Effector memory CD8-positive, alpha-beta T cell (primary cell): ENCODE measurements around the gene MSI2.
A peak's percentile ranks its signal among the peaks of the same experiment; 100 is the strongest.
"Not testable (repeated sequence)": the region's sequence is repeated elsewhere in the genome, so short reads cannot be mapped to it uniquely, and the experiment has no call there.

Experiments used
- ATAC-seq: fragments of 150-1000 bp; cut with Tn5 transposase; replicated peaks from 2 replicates; pipeline ENCODE4 v1.10.0; 2021; ENCODE audit warnings: mild to moderate bottlenecking, moderate library complexity
- DNase-seq, 3 experiments: peaks; one replicate each; pipeline ENCODE4 v3.0.0; 2021
- H3K27ac Mint-ChIP-seq, 2 donors: one replicate each; pipeline ENCODE4 v1.8.0; 2022; ENCODE audit warnings: mild to moderate bottlenecking in 2 of 2, mixed read lengths in 2 of 2, moderate library complexity in 2 of 2
- H3K27me3 Mint-ChIP-seq, 2 donors: one replicate each; pipeline ENCODE4 v1.8.0; 2022; ENCODE audit warnings: mixed read lengths in 2 of 2
- H3K36me3 Mint-ChIP-seq: one replicate; pipeline ENCODE4 v1.8.0; 2022; ENCODE audit warnings: mild to moderate bottlenecking, moderate library complexity, mixed read lengths; ENCODE audit not compliant: insufficient read depth
- H3K4me1 Mint-ChIP-seq, 2 donors: one replicate each; pipeline ENCODE4 v1.8.0; 2022; ENCODE audit warnings: low read depth in 2 of 2, mixed read lengths in 2 of 2
- H3K4me3 Mint-ChIP-seq, 2 donors: one replicate each; pipeline ENCODE4 v1.8.0; 2022; ENCODE audit warnings: mild to moderate bottlenecking in 2 of 2, mixed read lengths in 2 of 2, moderate library complexity in 2 of 2
- H3K9me3 Mint-ChIP-seq, 2 donors: one replicate each; pipeline ENCODE4 v1.8.0; 2022; ENCODE audit warnings: mixed read lengths in 2 of 2

MSI2 gene

DNA sequence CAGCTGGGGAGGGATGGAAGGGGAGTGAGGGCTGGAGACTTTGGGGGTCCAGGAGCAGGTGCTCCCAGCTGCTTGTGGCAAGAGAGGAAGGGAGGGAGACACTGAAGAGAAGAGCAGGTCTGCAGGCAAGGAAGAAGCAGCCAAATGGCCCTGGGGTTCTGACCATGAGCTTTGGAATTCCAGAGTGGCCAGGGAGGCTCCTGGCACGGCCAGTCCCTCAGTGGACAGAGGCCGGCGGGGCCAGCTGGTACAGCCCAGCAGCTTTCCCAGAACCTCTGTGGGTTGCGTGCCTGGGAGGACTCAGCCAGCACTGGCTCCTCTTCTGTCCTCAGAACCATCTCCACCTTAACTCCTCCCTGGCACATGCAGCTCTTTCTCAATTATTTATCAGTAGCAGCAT is 233.0 kb downstream of the MSI2 start:
- H3K9me3 Mint-ChIP-seq = no peaks in the 10 kb centered on the region

GRCh38 chr17:57490111-57490845 is 234.0 kb downstream of the MSI2 start:
- Mint-ChIP-seq H3K4me1 (peaks cover 23 to 31% of the 10 kb centered on the region in 2 donors), H3K4me3 (no peak overlapping the region), H3K27me3 (no peaks in the 10 kb centered on the region), H3K36me3 (peaks cover 2% of the 10 kb centered on the region), H3K27ac (no peak overlapping the region), H3K9me3 (no peaks in the 10 kb centered on the region)
- DNase-seq = no peak
- no peak for ATAC-seq

More for the DNA sequence above, 233.0 kb downstream of the MSI2 start:
- Mint-ChIP-seq H3K27ac (peak overlapping the region in 1 of 2 donors; percentile 35), H3K27me3 (no peaks in the 10 kb centered on the region), H3K4me3 (no peak overlapping the region), H3K36me3 (peaks cover 2% of the 10 kb centered on the region), H3K4me1 (peaks cover 28 to 35% of the 10 kb centered on the region in 2 donors)
- no peak for DNase-seq
- ATAC-seq = no peak

- DNase-seq (no peak), ATAC-seq (no peak)
- H3K27ac Mint-ChIP-seq = no peak overlapping the region
- H3K36me3 Mint-ChIP-seq = peaks cover 2% of the 10 kb centered on the region
- no peaks in the 10 kb centered on the region for H3K27me3 Mint-ChIP-seq
- H3K4me3 Mint-ChIP-seq = no peak overlapping the region
- no peaks in the 10 kb centered on the region for H3K9me3 Mint-ChIP-seq
- peaks cover 20 to 28% of the 10 kb centered on the region in 2 donors for H3K4me1 Mint-ChIP-seq
Observed at GRCh38 chr17:57490890-57491289, 234.6 kb downstream of the MSI2 start.

- no peak for DNase-seq
- H3K36me3 Mint-ChIP-seq = peaks cover 2% of the 10 kb centered on the region
- H3K27me3 Mint-ChIP-seq = no peaks in the 10 kb centered on the region
- no peak overlapping the region for H3K4me3 Mint-ChIP-seq
- no peak for ATAC-seq
- H3K27ac Mint-ChIP-seq = no peak overlapping the region
- H3K4me1 Mint-ChIP-seq = peaks cover 15 to 35% of the 10 kb centered on the region in 2 donors
- H3K9me3 Mint-ChIP-seq = no peaks in the 10 kb centered on the region
Observed at GRCh38 chr17:57493171-57493570, 236.8 kb downstream of the MSI2 start.

GRCh38 chr17:57493625-57494024 is 237.3 kb downstream of the MSI2 start:
- no peaks in the 10 kb centered on the region for H3K9me3 Mint-ChIP-seq
- H3K36me3 Mint-ChIP-seq = peaks cover 2% of the 10 kb centered on the region
- ATAC-seq = no peak
- H3K4me3 Mint-ChIP-seq = no peak overlapping the region
- no peaks in the 10 kb centered on the region for H3K27me3 Mint-ChIP-seq
- H3K27ac Mint-ChIP-seq = no peak overlapping the region
- peaks cover 15 to 34% of the 10 kb centered on the region in 2 donors for H3K4me1 Mint-ChIP-seq
- DNase-seq = no peak

- Mint-ChIP-seq H3K27me3 (no peaks in the 10 kb centered on the region), H3K36me3 (no peaks in the 10 kb centered on the region), H3K4me1 (peaks cover 12 to 31% of the 10 kb centered on the region in 2 donors), H3K4me3 (no peak overlapping the region), H3K27ac (no peak overlapping the region), H3K9me3 (no peaks in the 10 kb centered on the region)
- ATAC-seq (no peak), DNase-seq (no peak)
Observed at GRCh38 chr17:57494443-57494842, 238.1 kb downstream of the MSI2 start.

DNA sequence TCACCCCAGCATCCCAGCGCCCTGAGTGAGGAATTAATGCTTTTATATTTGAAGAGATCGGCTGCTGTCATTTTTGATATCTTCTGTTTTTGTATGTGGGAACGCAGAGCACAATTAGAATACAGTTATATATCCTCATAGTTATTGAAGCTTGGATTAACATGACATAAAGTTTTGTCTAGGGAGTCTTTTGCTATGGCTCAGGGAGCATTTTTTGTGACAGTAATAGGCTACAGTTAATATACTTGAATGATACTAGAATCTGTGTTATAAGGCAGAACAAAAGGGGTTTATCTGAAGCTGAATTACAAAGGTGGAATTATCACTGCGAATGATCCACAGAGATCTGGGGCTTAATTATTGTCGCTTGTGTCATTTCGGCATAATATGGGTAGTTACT is 239.4 kb downstream of the MSI2 start:
- ATAC-seq = no peak
- H3K27ac Mint-ChIP-seq = no peak overlapping the region
- peaks cover 17 to 32% of the 10 kb centered on the region in 2 donors for H3K4me1 Mint-ChIP-seq
- DNase-seq = no peak
- H3K36me3 Mint-ChIP-seq = peaks cover 3% of the 10 kb centered on the region
- no peaks in the 10 kb centered on the region for H3K27me3 Mint-ChIP-seq
- H3K9me3 Mint-ChIP-seq = no peaks in the 10 kb centered on the region
- no peak overlapping the region for H3K4me3 Mint-ChIP-seq

DNA sequence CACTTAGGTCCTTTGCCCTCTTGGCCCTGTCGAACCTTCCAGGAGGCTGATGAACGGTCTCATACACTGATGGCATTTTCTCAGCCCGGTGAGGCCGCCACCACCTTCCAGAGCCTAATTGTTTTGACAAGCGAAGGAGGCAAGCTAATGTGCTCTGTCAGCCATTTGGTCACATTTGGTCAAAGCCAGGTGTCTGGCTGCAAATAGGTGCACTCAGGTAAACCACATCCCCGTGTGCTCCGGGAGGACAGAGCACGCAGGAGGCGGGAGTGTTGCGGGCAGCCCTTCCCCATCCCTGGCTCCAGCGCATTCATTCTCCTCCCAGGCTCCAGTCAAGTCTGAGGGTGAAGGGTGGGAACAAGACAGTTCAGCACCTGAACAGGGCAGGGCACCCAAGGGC is 240.1 kb downstream of the MSI2 start:
- peak overlapping the region in 1 of 2 donors; percentile 49 for H3K27ac Mint-ChIP-seq
- peaks cover 17 to 33% of the 10 kb centered on the region in 2 donors for H3K4me1 Mint-ChIP-seq

DNA sequence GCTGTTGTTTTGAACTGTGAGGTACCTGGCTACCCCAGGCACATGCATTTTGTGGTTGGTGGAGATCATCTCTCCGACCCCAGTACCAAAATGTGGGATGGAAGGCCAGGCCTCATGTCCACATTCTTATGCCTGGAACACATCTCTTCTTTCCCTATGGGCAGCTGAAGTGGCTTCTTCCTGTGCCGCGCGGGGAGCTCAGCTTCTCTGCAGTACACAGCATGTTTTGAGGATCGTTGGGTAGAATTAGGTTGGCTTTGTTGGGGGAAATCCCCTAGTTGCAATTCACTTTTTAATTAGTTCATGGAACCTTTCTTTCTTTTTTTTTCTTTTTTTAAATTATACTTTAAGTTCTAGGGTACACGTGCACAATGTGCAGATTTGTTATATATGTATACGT is 242.1 kb downstream of the MSI2 start:
- peaks cover 21 to 39% of the 10 kb centered on the region in 2 donors for H3K4me1 Mint-ChIP-seq
- H3K4me3 Mint-ChIP-seq = no peak overlapping the region
- no peak for ATAC-seq
- no peak overlapping the region for H3K27ac Mint-ChIP-seq
- H3K9me3 Mint-ChIP-seq = no peaks in the 10 kb centered on the region
- no peaks in the 10 kb centered on the region for H3K27me3 Mint-ChIP-seq
- DNase-seq = no peak
- H3K36me3 Mint-ChIP-seq = peaks cover 3% of the 10 kb centered on the region

More for the DNA sequence above, 240.1 kb downstream of the MSI2 start:
- Mint-ChIP-seq H3K36me3 (peaks cover 3% of the 10 kb centered on the region), H3K9me3 (no peaks in the 10 kb centered on the region), H3K4me3 (no peak overlapping the region), H3K27me3 (no peaks in the 10 kb centered on the region)
- DNase-seq = no peak
- ATAC-seq = no peak

DNA sequence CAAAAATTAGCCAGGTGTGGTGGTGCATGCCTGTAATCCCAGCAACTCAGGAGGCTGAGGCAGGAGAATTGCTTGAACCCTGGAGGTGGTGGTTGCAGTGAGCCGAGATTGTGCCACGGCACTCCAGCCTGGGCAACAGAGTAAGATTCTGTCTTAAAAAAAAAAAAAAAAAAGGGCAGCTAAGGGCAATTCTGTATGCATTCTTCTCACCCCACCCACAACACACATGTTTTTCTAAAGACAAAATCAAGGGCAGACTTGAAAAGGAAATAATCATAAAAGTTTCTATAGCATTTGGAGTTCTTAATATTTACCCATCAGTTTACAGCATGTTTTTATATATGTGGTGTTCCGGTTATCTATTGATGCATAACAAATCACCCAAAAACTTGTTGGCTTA is 242.9 kb downstream of the MSI2 start:
- H3K9me3 Mint-ChIP-seq, H3K27me3 Mint-ChIP-seq: not testable (repeated sequence)
- peaks cover 26 to 41% of the 10 kb centered on the region in 2 donors for H3K4me1 Mint-ChIP-seq

GRCh38 chr17:57499648-57500049 is 243.3 kb downstream of the MSI2 start:
- H3K9me3 Mint-ChIP-seq = no peaks in the 10 kb centered on the region

More for the DNA sequence above, 242.9 kb downstream of the MSI2 start:
- not testable (repeated sequence) for ATAC-seq, H3K4me3 Mint-ChIP-seq, H3K27ac Mint-ChIP-seq, H3K36me3 Mint-ChIP-seq, DNase-seq

GRCh38 chr17:57501016-57501415 is 244.7 kb downstream of the MSI2 start:
- peaks cover 3% of the 10 kb centered on the region for H3K36me3 Mint-ChIP-seq
- ATAC-seq (no peak), DNase-seq (no peak)
- no peaks in the 10 kb centered on the region for H3K27me3 Mint-ChIP-seq
- H3K27ac Mint-ChIP-seq = no peak overlapping the region
- peaks cover 23 to 36% of the 10 kb centered on the region in 2 donors for H3K4me1 Mint-ChIP-seq
- no peak overlapping the region for H3K4me3 Mint-ChIP-seq
- H3K9me3 Mint-ChIP-seq = no peaks in the 10 kb centered on the region

More at GRCh38 chr17:57499648-57500049, 243.3 kb downstream of the MSI2 start:
- Mint-ChIP-seq H3K27me3 (no peaks in the 10 kb centered on the region), H3K36me3 (peaks cover 3% of the 10 kb centered on the region), H3K27ac (no peak overlapping the region), H3K4me1 (peaks cover 27 to 39% of the 10 kb centered on the region in 2 donors), H3K4me3 (no peak overlapping the region)
- ATAC-seq (no peak), DNase-seq (no peak)

- H3K27ac Mint-ChIP-seq = no peak overlapping the region
- H3K9me3 Mint-ChIP-seq = no peaks in the 10 kb centered on the region
- peaks cover 3% of the 10 kb centered on the region for H3K36me3 Mint-ChIP-seq
- ATAC-seq (no peak), DNase-seq (no peak)
- H3K27me3 Mint-ChIP-seq = no peaks in the 10 kb centered on the region
- H3K4me3 Mint-ChIP-seq = no peak overlapping the region
- H3K4me1 Mint-ChIP-seq = peaks cover 21 to 35% of the 10 kb centered on the region in 2 donors
Observed at GRCh38 chr17:57502022-57502421, 245.7 kb downstream of the MSI2 start.

DNA sequence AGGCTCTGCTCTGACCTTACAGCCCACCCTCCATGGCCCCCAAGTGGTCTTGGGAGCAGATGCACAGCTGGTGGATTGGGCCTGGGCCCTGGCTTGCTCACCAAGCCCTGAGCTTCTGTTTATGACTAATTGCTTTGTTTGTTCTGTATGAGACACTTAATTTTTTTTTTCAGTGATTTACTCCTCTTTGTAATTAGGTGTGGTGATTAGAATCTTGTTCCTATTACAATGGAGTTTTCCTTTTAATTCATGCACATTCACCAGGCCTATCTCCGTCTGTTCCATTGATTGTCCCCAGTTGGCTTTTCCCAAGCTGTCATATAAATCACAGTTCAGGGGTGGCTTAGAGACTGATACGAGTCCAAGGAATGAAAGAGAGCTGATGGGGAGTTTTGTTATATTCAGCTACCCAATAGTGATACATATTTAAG is 246.5 kb downstream of the MSI2 start:
- H3K27me3 Mint-ChIP-seq = no peaks in the 10 kb centered on the region
- H3K9me3 Mint-ChIP-seq = no peaks in the 10 kb centered on the region
- peaks cover 22 to 32% of the 10 kb centered on the region in 2 donors for H3K4me1 Mint-ChIP-seq
- peaks cover 3% of the 10 kb centered on the region for H3K36me3 Mint-ChIP-seq
- H3K4me3 Mint-ChIP-seq = no peak overlapping the region
- no peak for ATAC-seq
- peak overlapping the region in 1 of 2 donors; percentile 44 for H3K27ac Mint-ChIP-seq
- DNase-seq = no peak
